WI38 (cell line): ENCODE data around the gene FOSL2.

Experiments used
- H3K4me3 ChIP-seq: 2 replicates; pipeline ENCODE4 v1.5.1; 2011; ENCODE audit warnings: low read depth, mild to moderate bottlenecking, control low read depth, low read length
- TF ChIP-seq, protein P1 (sequence below): IDR thresholded peaks from 2 replicates; pipeline ENCODE4 v1.5.1; 2012; ENCODE audit warnings: low read depth, mild to moderate bottlenecking, control low read depth, low read length

FOSL2 gene

GRCh38 chr2:28442328-28442727 is 49.7 kb downstream of the FOSL2 start:
- H3K4me3 ChIP-seq, result no peak overlapping the region
- TF ChIP-seq, protein P1, sequence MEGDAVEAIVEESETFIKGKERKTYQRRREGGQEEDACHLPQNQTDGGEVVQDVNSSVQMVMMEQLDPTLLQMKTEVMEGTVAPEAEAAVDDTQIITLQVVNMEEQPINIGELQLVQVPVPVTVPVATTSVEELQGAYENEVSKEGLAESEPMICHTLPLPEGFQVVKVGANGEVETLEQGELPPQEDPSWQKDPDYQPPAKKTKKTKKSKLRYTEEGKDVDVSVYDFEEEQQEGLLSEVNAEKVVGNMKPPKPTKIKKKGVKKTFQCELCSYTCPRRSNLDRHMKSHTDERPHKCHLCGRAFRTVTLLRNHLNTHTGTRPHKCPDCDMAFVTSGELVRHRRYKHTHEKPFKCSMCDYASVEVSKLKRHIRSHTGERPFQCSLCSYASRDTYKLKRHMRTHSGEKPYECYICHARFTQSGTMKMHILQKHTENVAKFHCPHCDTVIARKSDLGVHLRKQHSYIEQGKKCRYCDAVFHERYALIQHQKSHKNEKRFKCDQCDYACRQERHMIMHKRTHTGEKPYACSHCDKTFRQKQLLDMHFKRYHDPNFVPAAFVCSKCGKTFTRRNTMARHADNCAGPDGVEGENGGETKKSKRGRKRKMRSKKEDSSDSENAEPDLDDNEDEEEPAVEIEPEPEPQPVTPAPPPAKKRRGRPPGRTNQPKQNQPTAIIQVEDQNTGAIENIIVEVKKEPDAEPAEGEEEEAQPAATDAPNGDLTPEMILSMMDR, result no peak

DNA sequence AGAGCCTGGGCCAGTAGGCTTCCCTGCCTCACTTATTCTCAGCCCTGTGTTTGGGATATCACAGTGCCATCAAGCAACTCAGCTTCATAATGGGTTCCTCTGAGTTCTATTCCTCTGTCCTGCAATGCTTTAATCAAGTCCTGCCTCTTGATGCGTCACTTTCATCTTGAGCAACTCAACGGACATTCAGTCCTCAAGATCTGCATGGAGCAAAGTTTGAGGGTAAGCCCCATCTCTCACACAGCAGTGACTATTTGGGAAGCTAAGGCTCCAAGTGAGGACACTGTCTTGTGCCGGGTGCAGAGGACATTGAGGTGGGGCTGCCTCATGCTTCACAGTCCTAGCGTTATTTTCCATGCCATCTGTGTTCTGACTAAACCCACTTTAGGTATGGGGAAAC is 52.3 kb downstream of the FOSL2 start:
- TF ChIP-seq, protein P1, result no peak
- no peak overlapping the region for H3K4me3 ChIP-seq

GRCh38 chr2:28445448-28446258 is 53.0 kb downstream of the FOSL2 start:
- no peak overlapping the region for H3K4me3 ChIP-seq
- TF ChIP-seq, protein P1, result no peak

DNA sequence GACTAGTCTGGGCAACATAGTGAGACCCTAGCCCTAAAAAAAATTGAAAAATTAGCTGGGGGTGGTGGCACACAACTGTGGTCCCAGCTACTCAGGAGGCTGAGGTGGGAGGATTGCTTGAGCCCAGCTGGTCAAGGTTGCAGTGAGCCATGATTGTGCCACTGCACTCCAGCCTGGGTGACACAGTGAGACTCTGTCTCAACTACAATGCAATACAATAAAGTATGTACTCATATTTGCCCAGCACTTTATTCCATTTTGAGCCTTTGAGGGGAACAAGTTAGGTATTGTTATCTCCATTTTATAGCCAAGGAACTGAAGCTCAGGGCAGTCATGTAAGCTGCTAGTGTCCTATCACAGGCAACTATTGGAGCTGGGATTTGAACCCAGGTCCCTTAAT is 53.9 kb downstream of the FOSL2 start:
- TF ChIP-seq, protein P1, result no peak
- no peak overlapping the region for H3K4me3 ChIP-seq

DNA sequence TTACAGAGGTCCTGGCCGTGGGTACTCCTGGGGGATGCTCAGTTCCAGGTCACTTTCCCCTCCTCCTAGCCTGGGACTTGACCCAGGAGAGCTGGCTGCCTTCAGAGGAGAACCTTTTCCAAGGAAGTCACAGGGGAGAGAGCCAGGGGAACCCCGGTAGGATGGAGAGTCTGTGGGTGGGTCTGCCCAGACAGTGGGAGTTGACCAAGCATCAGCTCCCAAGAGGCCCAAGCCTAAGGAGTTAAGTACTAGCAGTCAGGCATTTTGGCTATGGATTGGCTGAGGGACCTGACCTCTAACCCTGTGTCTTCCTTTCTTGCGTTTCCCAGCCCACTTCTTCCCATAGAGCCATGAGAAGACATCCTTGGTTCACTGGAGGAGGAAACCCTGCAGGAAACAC is 54.4 kb downstream of the FOSL2 start:
- H3K4me3 ChIP-seq, result no peak overlapping the region
- TF ChIP-seq, protein P1, result no peak; the same call in 1 of the 2 replicates

DNA sequence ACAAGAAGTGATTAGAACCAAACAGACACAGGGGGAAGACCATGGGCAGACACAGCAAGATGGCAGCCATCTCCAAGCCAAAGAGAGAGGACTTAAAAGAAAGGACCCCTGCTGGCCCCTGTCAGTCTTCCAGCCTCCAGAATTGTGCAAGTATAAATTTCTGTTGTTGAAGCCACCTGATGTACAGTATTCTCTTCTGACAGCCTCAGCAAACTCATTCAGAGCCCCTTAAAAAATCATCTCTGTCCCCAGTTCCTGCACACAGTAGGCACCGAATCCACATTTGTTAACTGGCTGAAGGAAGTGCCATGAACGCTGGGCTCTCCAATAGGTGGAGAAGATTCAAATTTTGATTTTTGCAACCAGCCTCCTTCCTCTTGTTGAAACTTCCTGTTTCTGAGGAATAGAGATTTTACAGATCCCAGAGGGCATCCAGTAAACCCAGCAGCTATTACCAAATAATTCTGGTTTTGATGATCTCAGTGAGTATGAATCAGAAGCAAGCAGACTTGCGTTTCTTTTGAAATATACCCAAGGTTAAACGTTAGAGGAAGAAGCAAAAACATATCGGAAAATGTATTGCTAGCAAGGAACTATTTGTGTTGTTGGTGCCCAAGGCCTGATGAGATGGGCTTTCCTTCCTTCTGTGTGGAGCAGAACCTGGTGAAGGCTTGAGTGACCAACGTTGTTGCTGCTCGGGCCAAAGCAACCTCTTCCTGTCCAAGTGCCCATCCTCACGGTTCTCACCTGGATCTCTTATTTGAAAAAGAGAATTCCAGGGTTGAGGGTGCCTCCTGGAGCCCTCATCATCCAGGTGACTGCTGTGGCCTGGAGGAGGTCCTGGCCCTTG is 55.5 kb downstream of the FOSL2 start:
- no peak overlapping the region for H3K4me3 ChIP-seq
- TF ChIP-seq, protein P1, result no peak

GRCh38 chr2:28448793-28449100 is 56.1 kb downstream of the FOSL2 start:
- H3K4me3 ChIP-seq, result no peak overlapping the region
- TF ChIP-seq, protein P1, result no peak
